Measurements from ENCODE around the gene FKBP8. TPM values are rescaled to one million over a fixed set of nuclear protein-coding genes. Genes with fewer than 3 reads are reported as not detected.

The FKBP8 gene
- total RNA-seq, 1 donor from 2014 or later = 220 TPM

- no peak for TF ChIP-seq CTCF (IDR thresholded peaks at IDR 0.05; ENCODE audit: unreplicated experiment)
- H3K9me3 Mint-ChIP-seq (ENCODE audit: low read depth) = no peaks in the 10 kb centered on the region
- no peaks in the 10 kb centered on the region for H3K27me3 Mint-ChIP-seq
- H3K27ac Mint-ChIP-seq = no peak overlapping the region
- no peak overlapping the region for H3K4me3 Mint-ChIP-seq (ENCODE audit: low read depth)
- no peaks in the 10 kb centered on the region for H3K4me1 Mint-ChIP-seq (ENCODE audit: low read depth)
- DNase-seq (ENCODE audit: low spot score, unreplicated experiment) = no peak
- H3K36me3 Mint-ChIP-seq (ENCODE audit: insufficient read depth) = no peaks in the 10 kb centered on the region
Measured at GRCh38 chr19:18495204-18495911, 48.0 kb downstream of the FKBP8 start.

DNA sequence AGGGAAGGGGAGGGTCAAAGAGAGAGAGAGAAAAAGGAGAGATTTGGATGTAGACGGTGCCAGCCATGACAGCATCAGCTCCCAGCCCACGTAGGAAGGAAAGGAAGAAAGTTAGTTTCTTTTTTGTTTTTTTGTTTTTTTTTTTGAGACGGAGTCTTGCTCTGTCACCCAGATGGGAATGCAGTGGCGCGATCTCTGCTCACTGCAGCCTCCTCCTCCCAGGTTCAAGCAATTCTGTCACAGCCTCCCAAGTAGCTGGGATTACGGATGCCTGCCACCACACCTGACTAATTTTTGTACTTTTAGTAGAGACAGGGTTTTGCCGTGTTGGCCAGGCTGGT lies 49.1 kb downstream of the FKBP8 start:
- Mint-ChIP-seq H3K27me3 (no peaks in the 10 kb centered on the region), H3K4me3 (ENCODE audit: low read depth) (no peak overlapping the region), H3K9me3 (ENCODE audit: low read depth) (no peaks in the 10 kb centered on the region), H3K27ac (no peak overlapping the region), H3K36me3 (ENCODE audit: insufficient read depth) (no peaks in the 10 kb centered on the region), H3K4me1 (ENCODE audit: low read depth) (no peaks in the 10 kb centered on the region)
- TF ChIP-seq CTCF (IDR thresholded peaks at IDR 0.05; ENCODE audit: unreplicated experiment) = no peak
- DNase-seq (ENCODE audit: low spot score, unreplicated experiment) = no peak

DNA sequence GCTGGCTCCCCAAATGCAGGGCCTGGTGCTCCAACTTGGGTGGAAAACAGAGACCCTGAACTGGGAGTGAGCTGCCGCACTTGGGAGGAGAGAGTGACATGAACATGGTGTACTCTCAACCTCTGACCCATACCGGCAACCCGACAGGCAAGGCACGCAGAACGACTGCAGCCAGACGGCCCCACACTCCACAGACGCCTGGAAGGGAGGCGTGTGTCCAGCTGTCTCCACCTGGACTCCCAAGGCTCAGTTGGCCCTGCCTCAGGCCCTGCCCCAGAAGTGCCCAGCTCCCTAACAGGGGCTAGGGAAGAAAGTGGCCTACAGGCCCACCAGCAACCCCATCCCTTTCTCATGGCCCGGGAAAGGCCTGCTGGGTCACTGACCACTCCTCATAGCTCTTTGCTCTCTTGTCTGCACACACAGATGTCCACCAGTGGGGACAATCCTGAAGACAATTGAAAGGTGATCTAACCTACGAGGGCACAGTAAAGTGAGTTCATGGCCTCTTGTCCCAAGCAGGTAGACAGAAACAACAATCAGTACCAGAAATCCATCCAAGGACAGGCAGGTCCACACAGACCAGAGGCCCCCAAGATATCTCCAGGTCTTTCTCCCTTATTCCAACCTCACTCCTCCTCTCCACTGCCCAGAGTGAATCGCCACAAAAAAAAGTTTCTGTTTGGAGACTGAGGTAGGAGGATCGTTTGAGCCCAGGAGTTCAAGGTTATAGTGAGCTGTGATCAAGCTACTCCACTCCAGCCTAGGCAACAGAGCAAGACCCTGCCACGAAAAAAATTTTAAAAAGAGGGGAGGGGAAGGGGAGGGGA lies 49.7 kb downstream of the FKBP8 start:
- no peak for DNase-seq (ENCODE audit: low spot score, unreplicated experiment)
- TF ChIP-seq CTCF (IDR thresholded peaks at IDR 0.05; ENCODE audit: unreplicated experiment) = no peak
- Mint-ChIP-seq H3K9me3 (ENCODE audit: low read depth) (no peaks in the 10 kb centered on the region), H3K27ac (no peak overlapping the region), H3K4me3 (ENCODE audit: low read depth) (no peak overlapping the region), H3K36me3 (ENCODE audit: insufficient read depth) (no peaks in the 10 kb centered on the region), H3K4me1 (ENCODE audit: low read depth) (peaks cover 5% of the 10 kb centered on the region), H3K27me3 (no peaks in the 10 kb centered on the region)

DNA sequence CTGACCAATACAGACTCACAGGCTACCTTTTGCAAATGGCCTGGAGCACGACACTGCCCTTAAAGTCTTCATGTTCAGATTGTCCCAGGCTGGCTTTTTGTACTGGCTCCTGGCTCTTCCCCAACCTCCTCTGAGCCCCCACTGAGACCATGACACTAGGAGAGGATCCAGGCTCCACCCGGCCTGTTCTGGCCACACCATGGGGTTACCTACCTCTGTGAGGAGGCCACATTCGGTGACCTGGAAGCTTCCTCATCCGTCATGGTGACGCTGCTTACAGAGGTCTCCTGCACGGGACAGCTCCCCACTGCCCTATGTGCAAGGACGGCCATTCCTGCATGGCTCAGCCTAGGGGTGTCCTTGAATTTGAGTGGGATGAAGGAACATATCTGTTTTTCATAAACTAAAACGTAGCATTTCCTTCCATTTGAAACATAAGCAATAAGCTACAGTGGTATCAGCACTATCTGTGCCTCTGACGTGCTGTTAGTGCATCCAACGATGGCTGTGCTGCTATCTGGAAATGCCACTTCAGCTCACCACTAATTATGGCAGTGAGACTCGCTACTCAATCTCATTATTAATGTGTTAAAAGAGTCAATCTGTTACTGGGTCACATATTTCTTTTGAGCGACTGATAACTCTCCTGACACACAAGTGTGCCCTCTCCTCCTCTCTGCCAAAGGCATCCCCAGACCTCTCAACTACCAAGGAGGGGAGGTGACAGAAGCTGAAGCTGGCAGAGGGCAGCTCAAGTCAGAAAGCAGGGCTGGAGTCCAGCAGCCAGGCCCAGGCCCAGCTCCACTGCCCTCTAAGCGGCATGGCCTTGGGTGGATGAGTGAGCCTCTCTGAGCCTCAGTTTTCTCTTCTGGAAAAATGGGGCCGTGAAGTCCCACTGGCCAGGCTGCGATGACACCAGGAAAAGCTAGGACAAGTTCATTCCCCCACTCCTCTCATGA lies 51.1 kb downstream of the FKBP8 start:
- no peak overlapping the region for H3K4me3 Mint-ChIP-seq (ENCODE audit: low read depth)
- no peaks in the 10 kb centered on the region for H3K27me3 Mint-ChIP-seq
- H3K36me3 Mint-ChIP-seq (ENCODE audit: insufficient read depth) = no peaks in the 10 kb centered on the region
- H3K9me3 Mint-ChIP-seq (ENCODE audit: low read depth) = no peaks in the 10 kb centered on the region
- H3K4me1 Mint-ChIP-seq (ENCODE audit: low read depth) = peaks cover 5% of the 10 kb centered on the region
- DNase-seq (ENCODE audit: low spot score, unreplicated experiment) = no peak
- no peak for TF ChIP-seq CTCF (IDR thresholded peaks at IDR 0.05; ENCODE audit: unreplicated experiment)
- H3K27ac Mint-ChIP-seq = no peak overlapping the region

DNA sequence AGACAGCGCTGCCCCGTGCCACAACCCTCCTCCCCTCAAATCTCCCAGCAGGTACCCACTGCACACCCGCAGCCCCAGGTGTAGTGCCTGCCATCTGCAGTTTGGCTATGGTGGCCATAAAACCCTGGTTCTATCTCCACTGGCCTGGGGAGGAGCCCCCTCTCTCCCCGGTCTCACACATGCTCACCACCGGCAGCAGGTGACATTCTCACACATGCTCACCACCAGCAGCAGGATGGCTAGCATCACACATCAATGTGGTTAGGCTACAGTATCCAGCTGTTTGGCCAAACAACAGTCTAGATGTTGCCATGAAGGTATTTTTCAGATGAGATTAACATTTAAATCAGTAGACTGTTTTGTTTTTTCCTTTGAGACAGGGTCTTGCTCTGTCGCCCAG lies 52.6 kb downstream of the FKBP8 start:
- Mint-ChIP-seq H3K4me3 (ENCODE audit: low read depth) (no peak overlapping the region), H3K9me3 (ENCODE audit: low read depth) (no peaks in the 10 kb centered on the region), H3K36me3 (ENCODE audit: insufficient read depth) (no peaks in the 10 kb centered on the region), H3K4me1 (ENCODE audit: low read depth) (peaks cover 5% of the 10 kb centered on the region), H3K27ac (peak overlapping the region; percentile 29), H3K27me3 (no peaks in the 10 kb centered on the region)
- no peak for TF ChIP-seq CTCF (IDR thresholded peaks at IDR 0.05; ENCODE audit: unreplicated experiment)
- DNase-seq (ENCODE audit: low spot score, unreplicated experiment) = no peak

Data from progenitor cell of endocrine pancreas (in vitro differentiated cells).